HepG2 (cell line): ENCODE data around the gene SLC34A3. TPM values are rescaled to one million over a fixed set of nuclear protein-coding genes. Genes with fewer than 3 reads are reported as not detected.

Experiments used
- ARNT2 ChIP-seq: sonication (generic); formaldehyde crosslinking; IDR thresholded peaks from 2 replicates; pipeline ENCODE4 v1.8.0; 2022; ENCODE audit warnings: mild to moderate bottlenecking, low read depth, missing genetic modification reagents, moderate library complexity
- BCL6 ChIP-seq: IDR thresholded peaks from 2 replicates; pipeline ENCODE4 v1.6.1; 2016; ENCODE audit warnings: missing genetic modification reagents, missing compliant biosample characterization
- FOSL2 ChIP-seq: sonication (generic); formaldehyde crosslinking; IDR thresholded peaks from 2 replicates; pipeline ENCODE4 v1.4.0; 2020; ENCODE audit warnings: missing genetic modification reagents
- JUNB ChIP-seq: sonication (generic); formaldehyde crosslinking; IDR thresholded peaks from 2 replicates; pipeline ENCODE4 v1.8.0; 2022; ENCODE audit warnings: missing genetic modification reagents, mild to moderate bottlenecking, borderline replicate concordance
- NAIF1 ChIP-seq: sonication (generic); formaldehyde crosslinking; IDR thresholded peaks from 2 replicates; pipeline ENCODE4 v1.5.0; 2020; ENCODE audit warnings: mild to moderate bottlenecking, missing genetic modification reagents, borderline replicate concordance
- PCBP2 ChIP-seq: fragments of 200-400 bp; formaldehyde crosslinking; optimal IDR thresholded peaks from 2 replicates; pipeline ENCODE3; 2018; ENCODE audit warnings: low read length, low read depth; ENCODE audit not compliant: poor library complexity, severe bottlenecking
- PLRG1 ChIP-seq: fragments of 450-650 bp; conservative IDR thresholded peaks from 2 replicates; pipeline ENCODE4 v1.6.1; 2016
- RARG ChIP-seq: sonication (generic); formaldehyde crosslinking; IDR thresholded peaks from 2 replicates; pipeline ENCODE4 v1.4.0; 2020; ENCODE audit warnings: low read depth, mild to moderate bottlenecking, missing genetic modification reagents
- TCF7L2 ChIP-seq: IDR thresholded peaks from 2 replicates; pipeline ENCODE4 v1.6.1; 2011; ENCODE audit warnings: mild to moderate bottlenecking, low read depth, low read length, moderate library complexity
- TMF1 ChIP-seq: sonication (generic); formaldehyde crosslinking; IDR thresholded peaks from 2 replicates; pipeline ENCODE4 v1.8.1; 2022; ENCODE audit warnings: low read depth, missing genetic modification reagents
- ZBTB20 ChIP-seq: sonication (generic); formaldehyde crosslinking; IDR thresholded peaks from 2 replicates; pipeline ENCODE4 v1.8.1; 2023; ENCODE audit warnings: missing genetic modification reagents, low read depth, mild to moderate bottlenecking, borderline replicate concordance
- ZFX ChIP-seq: sonication (generic); formaldehyde crosslinking; IDR thresholded peaks from 2 replicates; pipeline ENCODE4 v1.4.0; 2020; ENCODE audit warnings: mild to moderate bottlenecking, low read depth, missing genetic modification reagents, moderate library complexity
- ZKSCAN8 ChIP-seq: IDR thresholded peaks from 2 replicates; pipeline ENCODE4 v1.6.1; 2016; ENCODE audit warnings: borderline replicate concordance, missing genetic modification reagents, missing compliant biosample characterization
- ZNF136 ChIP-seq: sonication (generic); formaldehyde crosslinking; IDR thresholded peaks from 2 replicates; pipeline ENCODE4 v1.8.1; 2022; ENCODE audit warnings: low read depth, mild to moderate bottlenecking, moderate library complexity, missing genetic modification reagents
- ZNF441 ChIP-seq: sonication (generic); formaldehyde crosslinking; IDR thresholded peaks from 2 replicates; pipeline ENCODE4 v1.7.0; 2021; ENCODE audit warnings: missing genetic modification reagents, borderline replicate concordance
- ZNF451 ChIP-seq: sonication (generic); formaldehyde crosslinking; IDR thresholded peaks from 2 replicates; pipeline ENCODE4 v1.5.0; 2020; ENCODE audit warnings: mild to moderate bottlenecking, missing genetic modification reagents
- ZNF468 ChIP-seq: sonication (generic); formaldehyde crosslinking; IDR thresholded peaks from 2 replicates; pipeline ENCODE4 v1.8.0; 2022; ENCODE audit warnings: mild to moderate bottlenecking, moderate library complexity, missing genetic modification reagents
- ZNF543 ChIP-seq: sonication (generic); formaldehyde crosslinking; IDR thresholded peaks from 2 replicates; pipeline ENCODE4 v1.4.0; 2020; ENCODE audit warnings: mild to moderate bottlenecking, missing genetic modification reagents
- ZNF558 ChIP-seq: sonication (generic); formaldehyde crosslinking; IDR thresholded peaks from 2 replicates; pipeline ENCODE4 v1.9.0; 2022; ENCODE audit warnings: mild to moderate bottlenecking, missing genetic modification reagents, borderline replicate concordance
- ZNF564 ChIP-seq: sonication (generic); formaldehyde crosslinking; IDR thresholded peaks from 2 replicates; pipeline ENCODE4 v1.8.1; 2023; ENCODE audit warnings: mild to moderate bottlenecking, missing genetic modification reagents
- polyA plus RNA-seq, 8 experiments: library from polyadenylated mRNA; depleted of rRNA in 3 of 8; stranded (reverse) in 7 of 8; unstranded in 1 of 8; fragments of >200 nt; fragmentation: Illumina TruSeq in 4 of 8; extraction: Trizol in 4 of 8; gene quantifications; 2 replicates each; pipeline versions ENCODE4 v1.2.1 to v1.2.3, GENCODE V29; 2011 to 2016; ENCODE audit warnings: low read depth in 4 of 8, missing spikeins in 1 of 8, mixed read lengths in 1 of 8; ENCODE audit not compliant: insufficient read depth in 1 of 8
- total RNA-seq, 5 experiments: library from RNA; depleted of rRNA; stranded (reverse); fragments of >200 nt; fragmentation: Illumina TruSeq; extraction: Trizol; gene quantifications; 2 replicates each; pipeline ENCODE4 v1.2.3, GENCODE V29; 2016; ENCODE audit warnings: low read depth in 1 of 5
- TF ChIP-seq, protein P1 (sequence below): sonication (generic); formaldehyde crosslinking; IDR thresholded peaks from 2 replicates; pipeline ENCODE4 v1.4.0; 2020; ENCODE audit warnings: missing genetic modification reagents
- TF ChIP-seq, protein P2 (sequence below): IDR thresholded peaks from 2 replicates; pipeline ENCODE4 v1.6.1; 2018; ENCODE audit warnings: missing genetic modification reagents
- TF ChIP-seq, protein P3 (sequence below): sonication (generic); formaldehyde crosslinking; IDR thresholded peaks from 2 replicates; pipeline ENCODE4 v1.8.1; 2023; ENCODE audit warnings: mild to moderate bottlenecking, missing genetic modification reagents, borderline replicate concordance
- TF ChIP-seq, protein P4 (sequence below): sonication (generic); formaldehyde crosslinking; IDR thresholded peaks from 2 replicates; pipeline ENCODE4 v1.9.0; 2022; ENCODE audit warnings: missing genetic modification reagents, mild to moderate bottlenecking, borderline replicate concordance
- TF ChIP-seq, protein P5 (sequence below): sonication (generic); formaldehyde crosslinking; IDR thresholded peaks from 2 replicates; pipeline ENCODE4 v1.4.0; 2020; ENCODE audit warnings: missing genetic modification reagents, low read depth, mild to moderate bottlenecking, borderline replicate concordance

Gene SLC34A3
- total and polyA plus RNA-seq, 2 of the 13 experiments (the other 11 are each of a cell fraction or from before 2014, with no cell fraction given) = 0.07 to 1.0 TPM

DNA sequence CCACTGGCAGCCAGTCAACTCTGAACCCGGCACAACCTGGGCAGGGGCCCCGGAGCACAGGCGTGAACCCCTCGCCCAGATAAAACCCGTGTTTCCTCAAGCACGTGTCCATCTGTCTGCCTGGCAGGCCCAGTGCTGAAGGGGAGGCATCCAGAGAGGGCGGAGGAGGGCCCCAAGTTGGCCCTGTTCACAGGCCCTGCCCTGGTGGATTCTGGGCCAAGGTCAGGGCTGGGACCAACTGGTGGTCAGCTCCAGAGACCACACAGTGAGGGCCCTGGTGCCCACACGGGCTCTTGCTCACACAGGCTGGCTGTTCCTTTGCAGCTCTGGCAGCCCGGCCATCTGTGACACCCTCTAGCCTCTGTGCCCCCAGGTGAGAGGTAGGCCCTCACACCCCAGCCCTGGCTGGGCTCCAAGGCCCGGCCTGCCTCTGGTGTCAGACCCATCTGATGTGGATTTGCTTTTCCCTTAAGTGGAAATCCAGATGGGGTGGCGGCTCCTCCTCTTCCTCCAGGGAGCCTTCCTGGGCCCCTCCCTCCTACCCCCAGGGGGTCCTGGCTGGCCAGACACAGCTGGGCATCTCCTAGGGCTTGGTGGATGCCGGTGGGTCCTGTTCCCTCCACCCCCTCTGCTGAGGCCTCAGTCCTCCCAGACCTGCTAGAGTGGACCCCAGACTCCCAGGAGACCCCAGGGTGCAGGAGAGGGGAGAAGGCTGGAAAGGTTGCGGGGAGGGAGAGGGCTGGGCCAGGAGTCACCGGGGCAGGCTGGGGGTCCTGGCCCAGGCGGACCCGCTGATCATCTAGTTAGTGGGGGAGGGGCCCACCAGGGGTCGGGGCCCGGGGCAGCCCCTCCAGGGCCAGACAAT lies 19.9 kb downstream of the SLC34A3 start (continued):
- TF ChIP-seq ZNF136 (CRISPR knock-in tag) (no peak), RARG (CRISPR knock-in tag) (no peak), ZNF543 (no peak), PCBP2 (no peak), ZNF558 (CRISPR knock-in tag) (no peak), PLRG1 (no peak), ZBTB20 (CRISPR knock-in tag) (no peak), BCL6 (CRISPR knock-in tag) (0 out of 2 replicates have a peak, but pooled peaks have one; percentile 14), JUNB (CRISPR knock-in tag) (no peak), TMF1 (CRISPR knock-in tag) (no peak), ZNF451 (no peak), ARNT2 (CRISPR knock-in tag) (0 out of 2 replicates have a peak, but pooled peaks have one; percentile 47), ZNF441 (CRISPR knock-in tag) (no peak), ZKSCAN8 (no peak), ZFX (CRISPR knock-in tag) (peak; percentile 78), ZNF564 (CRISPR knock-in tag) (no peak), NAIF1 (CRISPR knock-in tag) (no peak), TCF7L2 (no peak), ZNF468 (CRISPR knock-in tag) (no peak), FOSL2 (CRISPR knock-in tag) (no peak)
- TF ChIP-seq, protein P1, sequence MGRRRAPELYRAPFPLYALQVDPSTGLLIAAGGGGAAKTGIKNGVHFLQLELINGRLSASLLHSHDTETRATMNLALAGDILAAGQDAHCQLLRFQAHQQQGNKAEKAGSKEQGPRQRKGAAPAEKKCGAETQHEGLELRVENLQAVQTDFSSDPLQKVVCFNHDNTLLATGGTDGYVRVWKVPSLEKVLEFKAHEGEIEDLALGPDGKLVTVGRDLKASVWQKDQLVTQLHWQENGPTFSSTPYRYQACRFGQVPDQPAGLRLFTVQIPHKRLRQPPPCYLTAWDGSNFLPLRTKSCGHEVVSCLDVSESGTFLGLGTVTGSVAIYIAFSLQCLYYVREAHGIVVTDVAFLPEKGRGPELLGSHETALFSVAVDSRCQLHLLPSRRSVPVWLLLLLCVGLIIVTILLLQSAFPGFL = no peak
- TF ChIP-seq, protein P2, sequence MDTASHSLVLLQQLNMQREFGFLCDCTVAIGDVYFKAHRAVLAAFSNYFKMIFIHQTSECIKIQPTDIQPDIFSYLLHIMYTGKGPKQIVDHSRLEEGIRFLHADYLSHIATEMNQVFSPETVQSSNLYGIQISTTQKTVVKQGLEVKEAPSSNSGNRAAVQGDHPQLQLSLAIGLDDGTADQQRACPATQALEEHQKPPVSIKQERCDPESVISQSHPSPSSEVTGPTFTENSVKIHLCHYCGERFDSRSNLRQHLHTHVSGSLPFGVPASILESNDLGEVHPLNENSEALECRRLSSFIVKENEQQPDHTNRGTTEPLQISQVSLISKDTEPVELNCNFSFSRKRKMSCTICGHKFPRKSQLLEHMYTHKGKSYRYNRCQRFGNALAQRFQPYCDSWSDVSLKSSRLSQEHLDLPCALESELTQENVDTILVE (CRISPR knock-in tag) = no peak
- TF ChIP-seq, protein P3, sequence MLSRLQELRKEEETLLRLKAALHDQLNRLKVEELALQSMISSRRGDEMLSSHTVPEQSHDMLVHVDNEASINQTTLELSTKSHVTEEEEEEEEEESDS = no peak
- TF ChIP-seq, protein P4, sequence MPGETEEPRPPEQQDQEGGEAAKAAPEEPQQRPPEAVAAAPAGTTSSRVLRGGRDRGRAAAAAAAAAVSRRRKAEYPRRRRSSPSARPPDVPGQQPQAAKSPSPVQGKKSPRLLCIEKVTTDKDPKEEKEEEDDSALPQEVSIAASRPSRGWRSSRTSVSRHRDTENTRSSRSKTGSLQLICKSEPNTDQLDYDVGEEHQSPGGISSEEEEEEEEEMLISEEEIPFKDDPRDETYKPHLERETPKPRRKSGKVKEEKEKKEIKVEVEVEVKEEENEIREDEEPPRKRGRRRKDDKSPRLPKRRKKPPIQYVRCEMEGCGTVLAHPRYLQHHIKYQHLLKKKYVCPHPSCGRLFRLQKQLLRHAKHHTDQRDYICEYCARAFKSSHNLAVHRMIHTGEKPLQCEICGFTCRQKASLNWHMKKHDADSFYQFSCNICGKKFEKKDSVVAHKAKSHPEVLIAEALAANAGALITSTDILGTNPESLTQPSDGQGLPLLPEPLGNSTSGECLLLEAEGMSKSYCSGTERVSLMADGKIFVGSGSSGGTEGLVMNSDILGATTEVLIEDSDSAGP (CRISPR knock-in tag) = peak; percentile 57; the same call in 1 of the 2 replicates
- TF ChIP-seq, protein P5, sequence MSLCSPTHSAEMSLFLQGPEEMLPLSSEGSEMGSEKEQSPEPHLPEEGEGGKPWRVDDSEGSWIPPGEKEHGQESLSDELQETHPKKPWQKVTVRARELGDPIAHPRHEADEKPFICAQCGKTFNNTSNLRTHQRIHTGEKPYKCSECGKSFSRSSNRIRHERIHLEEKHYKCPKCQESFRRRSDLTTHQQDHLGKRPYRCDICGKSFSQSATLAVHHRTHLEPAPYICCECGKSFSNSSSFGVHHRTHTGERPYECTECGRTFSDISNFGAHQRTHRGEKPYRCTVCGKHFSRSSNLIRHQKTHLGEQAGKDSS = 0 out of 2 replicates have a peak, but pooled peaks have one; percentile 30
